GM19395 (cell line): Measurements from ENCODE around the gene ZMIZ2.

Experiments used
- ATAC-seq: cut with Tn5 transposase; IDR thresholded peaks from one replicate; pipeline ENCODE4 v1.9.1; 2021; ENCODE audit warnings: mild to moderate bottlenecking, moderate library complexity; ENCODE audit not compliant: unreplicated experiment

ZMIZ2 gene

DNA sequence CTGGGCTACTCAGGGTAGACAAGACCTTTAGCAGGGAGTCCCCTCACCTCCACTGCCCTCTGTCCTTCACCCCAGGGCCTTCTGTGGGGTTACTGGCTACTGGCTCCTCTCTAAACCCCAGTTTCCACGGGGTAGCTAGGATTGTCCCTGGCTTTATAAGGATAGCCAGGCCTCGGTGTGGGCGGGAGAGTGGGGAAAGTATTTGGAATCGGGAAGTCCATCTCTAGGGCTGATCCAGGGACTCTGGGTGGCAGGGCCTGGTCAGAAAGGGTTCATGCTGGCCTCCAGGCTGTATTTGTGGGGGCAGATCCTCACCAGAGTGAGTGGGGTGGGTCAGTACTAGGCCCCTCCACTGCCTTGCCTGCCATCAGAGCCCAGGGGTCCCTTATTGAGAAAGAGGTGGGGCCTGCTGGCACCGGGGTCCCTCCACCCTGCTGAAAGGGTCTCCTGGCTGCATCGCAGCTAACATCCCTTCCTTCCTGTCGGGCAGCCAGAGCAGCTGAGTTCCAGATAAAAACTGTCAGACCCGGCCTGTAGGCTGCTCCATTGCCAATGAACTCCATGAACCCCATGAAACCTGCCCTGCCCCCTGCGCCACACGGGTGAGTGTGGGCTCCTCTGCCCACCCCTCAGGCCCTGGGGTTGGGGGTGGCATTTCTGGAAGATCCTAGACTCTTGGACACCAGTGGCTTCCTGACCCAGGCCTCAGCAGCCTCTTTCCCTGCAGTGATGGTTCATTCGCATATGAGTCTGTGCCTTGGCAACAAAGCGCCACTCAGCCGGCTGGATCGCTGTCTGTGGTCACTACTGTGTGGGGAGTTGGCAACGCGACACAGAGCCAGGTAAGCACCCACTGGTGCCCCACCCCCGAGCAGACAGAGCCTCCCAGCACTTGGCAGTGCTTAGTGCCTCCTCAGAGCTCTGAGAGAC is 7.3 kb downstream of the ZMIZ2 start:
- no peak for ATAC-seq

DNA sequence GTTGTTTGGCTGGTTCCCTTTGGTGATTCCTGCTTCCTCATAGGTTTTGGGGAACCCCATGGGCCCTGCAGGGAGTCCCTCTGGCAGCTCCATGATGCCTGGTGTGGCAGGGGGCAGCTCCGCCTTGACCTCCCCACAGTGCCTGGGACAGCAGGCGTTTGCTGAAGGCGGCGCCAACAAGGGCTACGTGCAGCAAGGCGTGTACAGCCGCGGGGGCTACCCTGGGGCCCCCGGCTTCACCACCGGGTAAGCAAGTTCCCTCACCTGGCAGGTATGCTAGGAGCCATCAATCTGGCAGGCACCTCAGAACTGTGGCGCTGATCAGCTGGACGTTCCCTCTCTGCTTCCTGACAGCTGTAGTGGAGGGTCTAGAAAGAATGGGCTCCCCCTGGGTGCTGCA is 8.3 kb downstream of the ZMIZ2 start:
- ATAC-seq: no peak

DNA sequence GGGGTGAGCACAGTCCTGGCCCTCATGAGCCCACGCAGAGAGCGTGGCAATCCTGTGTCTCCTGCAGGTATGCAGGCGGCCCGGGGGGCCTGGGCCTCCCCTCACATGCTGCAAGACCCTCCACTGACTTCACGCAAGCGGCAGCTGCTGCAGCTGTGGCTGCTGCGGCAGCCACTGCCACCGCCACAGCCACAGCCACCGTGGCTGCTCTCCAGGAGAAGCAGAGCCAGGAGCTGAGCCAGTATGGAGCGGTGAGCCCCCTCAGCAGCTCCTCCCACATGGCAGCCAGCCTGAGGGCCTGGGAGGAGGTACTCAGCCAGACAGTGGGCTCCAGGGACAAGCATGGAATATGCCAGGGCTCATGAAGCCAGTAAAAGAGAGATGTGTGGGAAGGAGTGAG is 8.7 kb downstream of the ZMIZ2 start:
- ATAC-seq: no peak

DNA sequence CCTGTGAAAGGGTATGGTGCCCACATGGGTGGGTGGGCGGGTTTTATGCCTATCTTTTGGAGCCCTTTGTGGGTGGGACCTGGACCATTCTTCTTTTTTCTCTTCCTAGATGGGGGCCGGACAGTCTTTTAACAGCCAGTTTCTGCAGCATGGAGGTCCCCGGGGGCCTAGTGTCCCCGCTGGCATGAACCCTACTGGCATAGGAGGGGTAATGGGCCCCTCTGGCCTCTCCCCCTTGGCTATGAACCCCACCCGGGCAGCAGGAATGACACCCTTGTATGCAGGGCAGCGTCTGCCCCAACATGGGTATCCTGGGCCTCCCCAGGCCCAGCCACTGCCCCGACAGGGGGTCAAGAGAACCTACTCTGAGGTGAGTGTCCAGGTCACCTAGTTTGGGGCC is 9.1 kb downstream of the ZMIZ2 start:
- no peak for ATAC-seq

DNA sequence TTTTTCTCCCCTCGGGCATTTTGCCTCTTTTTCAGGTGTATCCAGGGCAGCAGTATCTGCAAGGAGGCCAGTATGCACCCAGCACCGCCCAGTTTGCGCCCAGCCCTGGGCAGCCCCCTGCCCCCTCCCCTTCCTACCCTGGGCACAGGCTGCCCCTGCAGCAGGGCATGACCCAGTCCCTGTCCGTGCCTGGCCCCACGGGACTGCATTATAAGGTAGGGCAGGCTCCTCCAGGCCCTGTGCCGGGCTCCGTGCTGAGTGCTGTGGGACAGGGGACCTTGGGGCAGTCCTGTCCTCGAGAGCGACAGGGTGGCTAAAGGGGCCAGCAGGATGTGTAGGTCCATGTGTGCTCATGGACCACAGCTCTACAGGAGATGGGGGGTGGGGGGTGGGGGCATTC is 10.6 kb downstream of the ZMIZ2 start:
- ATAC-seq: no peak

DNA sequence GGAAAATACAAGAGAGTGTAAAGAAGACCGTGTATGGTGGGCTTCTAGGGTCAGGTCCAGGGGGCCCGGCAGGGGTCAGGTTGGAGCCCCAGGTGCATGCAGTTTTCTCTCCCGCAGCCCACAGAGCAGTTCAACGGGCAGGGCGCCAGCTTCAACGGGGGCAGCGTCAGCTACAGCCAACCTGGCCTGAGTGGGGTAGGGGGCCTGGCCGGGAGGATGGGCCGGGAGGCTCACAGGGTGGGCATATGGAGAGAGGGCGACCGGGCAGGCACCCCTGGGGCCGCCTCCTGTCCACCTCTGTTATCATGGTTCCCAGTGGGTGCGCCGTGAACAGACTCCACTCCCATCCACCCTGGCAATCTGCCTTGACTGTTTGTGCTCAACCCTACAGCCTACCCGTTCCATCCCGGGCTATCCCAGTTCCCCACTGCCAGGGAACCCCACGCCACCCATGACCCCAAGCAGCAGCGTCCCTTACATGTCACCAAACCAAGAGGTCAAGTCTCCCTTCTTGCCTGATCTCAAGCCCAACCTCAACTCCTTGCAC is 11.5 kb downstream of the ZMIZ2 start:
- no peak for ATAC-seq

DNA sequence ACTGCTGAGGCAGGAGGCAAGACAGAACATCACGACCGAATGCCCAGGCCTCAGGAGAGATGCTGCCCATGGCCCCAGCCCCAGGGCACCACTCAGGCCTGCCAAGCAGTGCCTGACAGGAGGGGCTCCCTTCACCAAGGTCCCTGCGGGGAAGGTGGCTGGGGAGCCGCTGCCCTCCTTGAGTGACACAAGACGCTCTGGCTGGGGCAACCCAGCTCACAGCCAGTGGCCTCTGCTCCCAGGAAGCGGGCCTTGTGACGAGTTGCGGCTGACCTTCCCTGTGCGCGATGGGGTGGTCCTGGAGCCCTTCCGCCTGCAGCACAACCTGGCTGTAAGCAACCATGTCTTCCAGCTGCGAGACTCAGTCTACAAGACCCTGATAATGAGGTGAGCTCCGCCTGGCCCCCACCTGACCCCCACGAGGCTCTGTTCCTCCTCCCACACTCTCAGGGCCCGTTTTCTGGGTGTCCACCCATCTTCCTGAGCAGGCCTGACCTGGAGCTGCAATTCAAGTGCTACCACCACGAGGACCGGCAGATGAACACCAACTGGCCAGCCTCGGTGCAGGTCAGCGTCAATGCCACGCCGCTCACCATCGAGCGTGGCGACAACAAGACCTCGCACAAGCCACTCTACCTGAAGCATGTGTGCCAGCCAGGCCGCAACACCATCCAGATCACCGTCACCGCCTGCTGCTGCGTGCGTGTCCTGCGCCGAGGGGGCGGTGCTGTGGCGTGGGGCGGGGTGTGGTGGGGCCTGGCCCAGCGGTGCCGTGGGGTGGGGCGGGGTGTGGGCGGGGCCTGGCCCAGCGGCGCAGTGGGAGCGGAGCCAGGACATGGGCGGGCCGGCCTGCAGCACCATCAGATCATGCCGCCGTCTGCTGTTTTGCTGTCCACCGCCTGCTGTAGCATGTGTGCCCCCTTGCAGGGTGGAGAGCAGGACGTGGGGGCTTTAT is 12.8 kb downstream of the ZMIZ2 start:
- no peak for ATAC-seq

DNA sequence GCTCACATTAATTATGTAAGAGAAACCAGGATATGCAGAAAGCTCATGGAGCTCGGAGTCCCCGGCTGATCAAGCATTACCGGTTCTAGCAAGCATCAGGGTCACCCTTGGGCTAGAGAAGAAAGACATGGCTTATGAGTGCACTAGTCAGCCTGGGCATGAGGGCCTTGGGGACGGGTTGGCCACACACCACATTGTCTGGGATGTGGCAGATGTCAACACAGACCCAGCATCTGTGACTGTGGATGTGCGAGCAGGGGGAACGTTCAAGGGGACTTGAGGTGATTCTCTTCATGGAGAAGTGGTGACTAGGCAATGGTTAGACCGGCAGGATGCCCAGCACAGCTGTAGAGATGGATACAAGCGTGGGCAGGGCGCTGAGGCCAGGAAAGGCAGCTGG is 13.7 kb downstream of the ZMIZ2 start:
- no peak for ATAC-seq

DNA sequence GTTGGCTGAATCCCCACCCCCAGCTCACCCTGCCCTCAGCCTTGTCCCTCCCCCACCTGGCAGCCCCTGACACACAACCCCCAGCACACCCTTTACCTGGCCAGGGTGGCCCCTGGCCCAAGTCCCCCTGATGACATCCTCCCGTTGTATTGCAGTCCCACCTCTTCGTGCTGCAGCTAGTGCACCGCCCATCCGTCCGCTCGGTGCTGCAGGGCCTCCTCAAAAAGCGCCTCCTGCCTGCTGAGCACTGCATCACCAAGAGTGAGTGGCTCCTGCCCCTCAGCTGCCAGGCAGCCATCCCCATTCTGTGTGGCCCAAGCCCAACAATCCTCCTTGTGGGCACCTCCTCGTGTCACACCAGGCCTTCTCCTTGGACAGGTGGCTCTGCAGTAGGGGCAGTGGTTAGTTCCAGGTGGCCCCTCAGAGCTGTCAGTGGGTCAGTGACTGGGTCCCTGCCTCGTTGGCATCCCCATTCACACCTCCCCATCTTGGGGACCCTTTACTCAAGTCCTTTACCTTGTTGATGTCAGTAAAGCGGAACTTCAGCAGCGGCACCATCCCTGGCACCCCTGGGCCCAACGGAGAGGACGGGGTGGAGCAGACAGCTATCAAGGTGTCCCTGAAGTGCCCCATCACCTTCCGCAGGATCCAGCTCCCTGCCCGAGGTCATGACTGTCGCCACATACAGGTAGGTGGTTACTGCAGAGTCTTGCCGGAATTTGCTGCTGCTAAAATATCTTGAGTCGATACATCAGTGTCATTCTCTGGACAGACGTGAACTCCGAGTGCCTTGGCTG is 14.3 kb downstream of the ZMIZ2 start:
- no peak for ATAC-seq

DNA sequence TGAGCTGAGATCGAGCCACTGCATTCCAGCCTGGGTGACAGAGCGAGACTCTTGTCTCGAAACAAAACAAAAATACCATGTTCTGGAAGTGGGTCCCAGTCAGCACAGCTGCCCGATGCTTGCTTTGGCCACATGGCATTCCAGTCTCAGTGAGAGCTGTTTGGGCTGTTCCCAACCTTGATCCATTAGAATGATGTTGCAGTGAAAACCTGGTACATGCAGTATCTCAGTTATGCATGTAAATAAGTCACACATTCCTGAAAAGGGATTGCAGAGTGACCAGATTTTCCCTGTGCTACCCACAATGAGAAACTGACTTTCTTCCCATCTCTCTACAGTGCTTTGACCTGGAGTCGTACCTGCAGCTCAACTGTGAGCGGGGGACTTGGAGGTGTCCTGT is 15.4 kb downstream of the ZMIZ2 start:
- no peak for ATAC-seq

DNA sequence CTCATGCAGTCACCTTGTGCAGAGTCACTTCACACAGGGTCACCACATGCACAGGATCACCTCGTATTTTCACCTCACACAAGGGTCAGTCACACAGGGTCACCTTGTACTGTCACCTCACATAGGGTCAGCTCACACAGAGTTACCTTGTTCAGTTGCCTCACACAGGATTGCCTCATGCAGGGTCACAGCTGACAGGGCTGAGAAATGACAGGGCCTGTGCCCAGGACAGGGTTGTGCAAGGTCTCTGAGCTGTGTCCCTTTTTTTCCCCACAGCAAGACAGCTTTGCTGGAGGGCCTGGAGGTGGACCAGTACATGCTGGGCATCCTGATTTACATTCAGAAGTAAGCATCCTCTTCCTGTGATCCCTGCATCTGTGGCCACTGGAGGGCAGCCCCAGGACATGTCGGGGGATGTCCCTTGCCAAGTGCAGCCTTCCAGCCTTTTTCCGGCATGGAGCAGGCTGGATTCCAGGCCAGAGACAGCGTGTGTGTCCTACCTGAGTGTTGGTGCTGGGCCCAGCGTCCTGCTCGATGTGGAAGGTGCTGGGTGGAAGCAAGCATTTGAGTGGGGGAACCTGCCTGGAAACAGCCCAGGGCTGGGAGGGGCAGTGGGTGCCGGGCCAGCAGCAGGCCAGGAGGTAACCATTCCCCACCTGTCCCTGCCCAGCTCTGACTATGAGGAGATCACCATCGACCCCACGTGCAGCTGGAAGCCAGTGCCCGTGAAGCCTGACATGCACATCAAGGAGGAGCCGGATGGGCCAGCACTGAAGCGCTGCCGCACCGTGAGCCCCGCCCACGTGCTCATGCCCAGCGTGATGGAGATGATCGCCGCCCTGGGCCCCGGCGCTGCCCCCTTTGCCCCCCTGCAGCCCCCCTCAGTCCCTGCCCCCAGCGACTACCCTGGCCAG is 16.3 kb downstream of the ZMIZ2 start:
- ATAC-seq: no peak

DNA sequence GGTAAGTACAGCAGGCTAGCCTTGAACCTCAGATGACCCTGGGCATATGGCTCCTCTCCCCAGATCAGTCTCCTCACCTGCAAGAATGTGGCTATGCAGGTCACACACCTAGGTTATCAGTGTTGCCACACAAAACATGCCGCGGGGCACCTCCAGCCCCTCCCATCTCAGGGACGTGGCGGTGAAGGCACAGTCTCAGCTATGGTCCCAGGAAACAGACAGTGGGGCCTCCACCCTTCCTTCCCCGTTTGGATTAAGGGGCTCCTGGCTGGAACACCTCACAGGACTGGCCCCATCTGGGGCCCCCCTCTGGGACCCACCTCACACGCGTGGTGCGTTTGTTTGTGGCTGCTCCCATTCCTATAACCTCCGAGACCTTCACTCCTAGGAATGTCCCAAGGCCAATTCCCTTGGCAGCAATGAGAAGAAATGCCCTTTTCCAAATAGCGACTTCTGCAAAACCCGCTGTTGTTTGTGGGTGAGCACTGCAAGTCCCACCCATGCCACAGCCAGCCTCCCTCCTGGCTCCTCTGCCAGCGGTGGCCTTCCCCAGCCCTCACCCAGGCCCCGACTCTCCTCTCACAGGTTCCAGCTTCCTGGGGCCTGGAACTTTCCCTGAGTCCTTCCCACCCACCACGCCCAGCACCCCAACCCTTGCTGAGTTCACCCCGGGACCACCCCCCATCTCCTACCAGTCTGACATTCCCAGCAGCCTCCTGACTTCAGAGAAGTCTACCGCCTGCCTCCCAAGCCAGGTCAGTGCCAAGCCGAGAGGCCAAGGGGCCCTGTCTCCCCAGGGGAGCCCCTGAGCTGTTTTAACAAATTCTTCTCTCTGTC is 17.1 kb downstream of the ZMIZ2 start:
- ATAC-seq: no peak

DNA sequence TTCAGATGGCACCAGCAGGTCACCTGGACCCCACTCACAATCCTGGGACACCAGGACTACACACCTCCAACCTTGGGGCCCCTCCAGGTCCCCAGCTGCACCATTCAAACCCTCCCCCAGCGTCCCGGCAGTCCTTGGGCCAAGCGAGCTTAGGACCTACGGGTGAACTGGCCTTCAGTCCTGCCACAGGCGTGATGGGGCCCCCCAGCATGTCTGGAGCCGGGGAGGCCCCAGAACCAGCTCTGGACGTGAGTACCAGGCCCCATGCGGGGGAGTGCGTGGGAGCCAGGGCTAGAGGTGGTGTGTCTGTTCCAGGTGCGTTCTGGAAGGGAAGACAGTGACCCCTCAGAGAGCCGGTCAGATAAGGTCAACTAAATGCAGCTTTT is 17.8 kb downstream of the ZMIZ2 start:
- ATAC-seq: no peak

DNA sequence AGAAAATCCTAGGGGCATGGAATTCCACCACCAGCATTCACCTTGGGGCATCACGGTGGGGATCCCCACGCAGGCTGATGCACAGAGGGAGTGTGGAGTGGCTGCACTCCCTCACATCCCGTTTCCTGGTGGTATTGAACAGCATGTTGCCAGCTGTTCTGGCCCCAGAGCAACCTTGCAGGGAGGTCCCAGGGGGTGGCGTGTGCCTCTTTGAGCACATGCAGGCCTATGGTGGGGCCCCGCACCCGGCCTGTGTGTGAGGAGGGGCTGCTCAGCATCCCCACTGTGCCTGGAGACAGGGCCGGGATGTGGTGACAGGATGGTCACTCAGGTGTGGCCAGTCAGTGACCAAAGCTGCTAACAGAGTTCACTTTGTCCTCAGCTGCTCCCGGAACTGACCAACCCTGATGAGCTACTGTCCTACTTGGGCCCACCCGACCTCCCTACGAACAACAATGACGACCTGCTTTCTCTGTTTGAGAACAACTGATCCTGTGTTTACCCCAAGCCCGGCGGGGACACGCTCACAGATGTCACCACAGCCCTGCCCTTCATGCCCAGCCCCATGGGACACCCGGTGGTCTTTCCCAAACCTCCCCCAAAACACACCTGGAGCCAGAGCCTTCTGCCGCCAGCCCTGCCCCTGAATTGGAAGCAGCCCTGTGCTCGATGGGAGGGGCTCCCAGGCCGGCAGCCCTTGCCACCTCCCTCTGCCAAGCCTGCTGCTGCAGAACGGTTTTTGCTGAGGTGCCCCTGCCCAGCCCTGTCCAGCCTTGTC is 18.7 kb downstream of the ZMIZ2 start:
- ATAC-seq: no peak

DNA sequence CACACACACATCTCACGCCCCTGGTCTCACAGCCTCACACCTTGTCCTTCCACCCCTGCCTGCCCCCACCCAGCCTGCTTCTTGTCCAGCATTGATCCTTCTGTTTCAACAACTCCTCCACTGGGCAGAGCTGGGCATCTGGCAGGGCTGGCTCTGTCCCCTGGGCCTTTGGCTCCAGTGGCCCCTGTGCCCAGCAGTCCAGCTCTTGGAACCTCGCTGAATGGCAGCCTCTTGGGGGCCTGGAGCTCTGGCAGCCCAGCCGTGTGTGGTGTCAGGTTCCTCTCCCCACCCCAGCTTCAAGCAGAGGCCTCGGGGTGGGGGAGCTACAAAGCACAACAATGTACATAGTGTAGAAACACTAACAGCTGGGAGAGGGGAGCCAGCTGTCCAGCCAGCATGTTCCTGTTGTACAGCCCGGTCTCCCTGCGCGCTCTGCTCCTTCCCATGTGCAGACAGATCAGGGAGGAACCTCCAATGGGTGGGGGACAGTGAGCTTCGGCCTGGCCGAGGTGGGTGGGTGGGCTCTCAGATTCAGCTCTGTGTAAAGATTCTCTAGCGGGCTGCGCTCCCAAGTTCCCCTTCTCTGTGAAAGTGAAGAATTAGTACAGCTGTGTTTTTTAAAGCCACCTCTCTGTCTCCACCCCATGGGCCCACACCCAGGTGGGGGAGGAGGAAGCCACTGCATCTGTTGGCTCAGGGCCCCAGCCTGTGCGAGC is 19.4 kb downstream of the ZMIZ2 start:
- ATAC-seq: peak; percentile 85

DNA sequence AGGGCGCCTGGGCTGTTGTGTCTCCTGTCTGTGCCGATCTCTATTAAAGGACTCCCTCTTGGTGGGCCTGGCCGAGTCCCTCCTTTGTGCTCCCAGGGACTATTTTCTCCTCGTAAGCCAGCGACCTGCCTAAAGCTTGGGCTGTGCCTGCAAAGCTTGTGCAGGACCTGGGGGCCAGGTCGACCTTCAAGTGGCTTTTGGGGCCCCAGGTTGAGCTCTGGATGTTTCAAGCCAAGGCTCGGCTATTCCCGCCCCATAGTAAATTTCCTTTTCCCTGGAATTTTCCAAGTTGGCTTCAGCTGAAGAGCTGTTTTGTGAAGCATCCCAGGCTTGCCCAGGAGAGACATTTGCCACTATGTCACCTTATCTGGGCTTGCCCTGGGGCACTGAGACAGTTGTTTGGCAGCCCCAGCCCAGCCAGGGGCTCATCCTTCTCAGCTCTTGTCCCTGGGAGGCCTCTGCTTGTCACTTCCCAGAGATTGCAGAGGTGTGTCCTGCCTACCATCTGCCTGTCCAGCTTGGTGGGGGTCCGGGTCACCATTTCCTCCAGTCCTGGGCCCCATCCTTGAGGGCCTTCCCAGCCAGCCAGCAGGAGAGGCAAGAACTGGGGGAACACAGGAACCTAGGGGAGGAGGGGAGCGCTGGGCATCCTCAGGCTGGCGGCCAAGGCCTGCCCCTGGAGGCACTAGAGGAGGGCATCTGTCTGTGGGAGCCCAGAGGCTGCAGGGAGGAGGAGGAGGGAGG is 20.2 kb downstream of the ZMIZ2 start:
- no peak for ATAC-seq

DNA sequence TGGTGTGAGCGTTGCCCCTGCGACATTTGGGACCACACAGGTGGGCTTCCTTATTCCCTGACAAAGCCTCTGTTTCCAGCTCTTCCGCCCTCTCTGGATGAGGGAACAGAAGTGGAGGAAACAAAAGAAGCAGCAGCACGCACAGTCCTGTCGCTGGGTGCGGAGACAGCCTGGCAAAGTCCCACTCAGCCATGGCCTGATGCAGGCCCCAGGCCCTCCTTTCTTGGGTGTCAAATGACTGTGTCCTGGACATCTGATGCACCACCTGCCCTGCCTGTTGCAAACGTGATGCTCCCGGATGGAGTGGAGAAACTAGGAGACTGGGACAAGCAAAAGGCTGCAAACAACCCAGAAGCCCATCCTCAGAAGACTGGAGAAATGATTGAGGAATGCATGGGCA is 20.7 kb downstream of the ZMIZ2 start:
- no peak for ATAC-seq
